ENCODE results near the gene TP53BP1.

TP53BP1 gene

DNA sequence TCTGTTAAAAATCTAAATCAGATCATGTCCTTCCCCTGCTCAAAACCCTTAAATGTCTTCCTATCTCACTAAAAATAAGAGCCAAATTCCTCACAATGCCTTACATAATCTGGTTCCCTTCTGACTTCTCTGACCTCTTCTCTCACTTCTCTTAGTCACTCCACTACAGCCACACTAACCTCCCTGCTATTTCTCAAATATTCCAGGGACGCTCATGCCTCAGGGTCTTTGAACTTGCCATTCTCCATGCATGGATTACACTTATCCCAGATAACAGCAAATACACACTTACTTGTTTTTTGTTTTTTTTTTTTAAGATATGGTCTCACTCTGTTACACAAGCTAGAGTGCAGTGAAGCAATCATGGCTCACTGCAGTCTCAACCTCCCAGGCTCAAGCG is 8.5 kb downstream of the TP53BP1 start:
- no peak for DNase-seq (ENCODE audit: low spot score)

GRCh38 chr15:43483297-43484128 is 9.4 kb downstream of the TP53BP1 start:
- DNase-seq (ENCODE audit: low spot score), result peak; percentile 13

DNA sequence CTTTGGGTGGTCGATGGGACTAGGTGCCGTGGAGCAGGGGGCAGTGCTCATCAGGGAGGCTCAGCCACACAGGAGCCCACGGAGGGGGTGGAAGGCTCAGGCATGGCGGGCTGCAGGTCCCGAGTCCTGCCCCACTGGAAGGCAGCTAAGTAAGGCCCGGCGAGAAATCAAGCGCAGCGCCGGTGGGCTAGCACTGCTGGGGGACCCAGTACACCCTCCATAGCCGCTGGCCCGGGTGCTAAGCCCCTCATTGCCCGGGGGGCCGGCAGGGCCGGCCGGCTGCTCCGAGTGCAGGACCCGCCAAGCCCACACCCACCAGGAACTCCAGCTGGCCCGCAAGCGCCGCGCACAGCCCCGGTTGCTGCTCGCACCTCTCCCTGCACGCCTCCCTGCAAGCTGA is 19.1 kb downstream of the TP53BP1 start:
- no peak for DNase-seq (ENCODE audit: low spot score)

DNA sequence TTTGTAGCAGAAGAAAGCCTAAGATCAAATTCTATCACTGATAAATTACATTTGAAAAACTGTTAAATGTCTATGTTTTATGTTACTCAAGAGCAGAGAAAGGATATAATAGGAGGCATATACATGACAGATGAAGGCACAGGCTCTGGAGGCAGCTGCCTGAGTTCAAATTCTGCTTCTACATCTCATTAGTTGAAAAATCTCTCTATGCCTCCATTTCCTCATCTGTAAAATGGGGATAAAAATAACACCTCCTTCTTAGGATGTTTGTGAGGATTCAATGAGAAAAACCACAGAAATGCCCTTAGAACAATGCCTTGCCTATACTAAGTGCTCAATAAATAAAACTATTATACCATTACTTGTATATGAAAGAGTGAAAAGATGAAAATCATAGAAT is 21.0 kb downstream of the TP53BP1 start:
- no peak for DNase-seq (ENCODE audit: low spot score)

GRCh38 chr15:43469867-43470266 is 23.1 kb downstream of the TP53BP1 start:
- DNase-seq (ENCODE audit: low spot score), result no peak

DNA sequence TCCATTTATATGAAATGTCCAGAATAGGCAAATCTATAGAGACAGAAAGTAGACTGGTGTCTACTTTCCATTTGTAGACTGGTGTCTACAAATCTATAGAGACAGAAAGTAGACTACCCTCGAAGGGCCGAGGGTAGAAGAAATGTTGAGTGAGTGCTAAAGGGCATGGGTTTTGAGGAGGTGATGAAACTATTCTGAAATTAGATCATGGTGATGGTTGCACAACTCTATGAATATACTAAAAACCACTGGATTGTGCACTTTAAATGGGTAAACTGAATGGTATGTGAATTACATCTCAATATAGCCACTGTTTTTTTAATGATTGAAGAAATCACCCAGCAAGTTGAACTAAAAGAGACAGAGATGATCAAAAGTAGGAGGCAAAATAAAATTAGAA is 27.9 kb downstream of the TP53BP1 start:
- DNase-seq (ENCODE audit: low spot score), result no peak

- DNase-seq (ENCODE audit: low spot score), result no peak
Measured at GRCh38 chr15:43463998-43464397, 29.0 kb downstream of the TP53BP1 start.

DNA sequence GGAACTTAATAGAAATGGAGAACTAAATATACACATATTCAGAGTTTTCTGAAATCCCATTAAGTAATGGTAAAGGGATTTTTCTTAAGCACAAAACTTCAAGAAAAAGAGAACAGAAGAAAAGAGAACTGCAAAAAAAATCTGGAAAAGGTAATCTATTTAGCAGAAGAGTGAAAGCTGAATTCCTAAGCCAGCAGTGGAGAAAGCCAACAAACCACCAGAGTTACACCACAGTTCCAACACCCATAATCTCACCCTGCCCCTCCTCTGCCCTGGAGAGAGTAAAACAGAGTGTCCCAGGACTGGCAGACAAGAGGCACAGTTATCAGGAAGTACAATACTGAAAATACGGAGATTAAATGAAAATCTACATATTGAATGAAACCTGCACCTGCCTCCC is 29.4 kb downstream of the TP53BP1 start:
- no peak for DNase-seq (ENCODE audit: low spot score)

GRCh38 chr15:43449981-43450380 is 43.0 kb downstream of the TP53BP1 start:
- no peak for DNase-seq (ENCODE audit: low spot score)

- no peak for DNase-seq (ENCODE audit: low spot score)
Measured at GRCh38 chr15:43446344-43446743, 46.6 kb downstream of the TP53BP1 start.

DNA sequence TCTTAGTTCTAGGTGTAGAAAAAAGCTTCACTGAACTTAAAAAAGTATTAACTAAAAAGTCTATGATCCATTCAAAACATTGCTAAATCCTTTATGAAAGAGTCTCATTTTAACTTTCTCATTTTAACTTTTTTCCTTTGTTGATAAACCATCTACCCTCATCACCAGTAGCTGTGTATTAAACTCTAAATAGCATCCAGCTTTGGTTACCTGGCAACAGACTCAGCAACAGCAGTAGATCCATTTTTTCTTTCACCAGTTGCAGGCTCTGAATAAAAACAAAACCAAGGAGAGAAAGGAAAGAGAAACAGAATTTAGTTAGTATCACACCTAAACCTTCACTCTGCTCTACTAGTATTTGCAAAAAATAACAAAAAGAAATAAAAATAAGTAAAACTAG is 51.6 kb downstream of the TP53BP1 start:
- DNase-seq (ENCODE audit: low spot score), result peak; percentile 20

GRCh38 chr15:43440721-43441281 is 52.2 kb downstream of the TP53BP1 start:
- peak; percentile 83 for DNase-seq (ENCODE audit: low spot score)

DNA sequence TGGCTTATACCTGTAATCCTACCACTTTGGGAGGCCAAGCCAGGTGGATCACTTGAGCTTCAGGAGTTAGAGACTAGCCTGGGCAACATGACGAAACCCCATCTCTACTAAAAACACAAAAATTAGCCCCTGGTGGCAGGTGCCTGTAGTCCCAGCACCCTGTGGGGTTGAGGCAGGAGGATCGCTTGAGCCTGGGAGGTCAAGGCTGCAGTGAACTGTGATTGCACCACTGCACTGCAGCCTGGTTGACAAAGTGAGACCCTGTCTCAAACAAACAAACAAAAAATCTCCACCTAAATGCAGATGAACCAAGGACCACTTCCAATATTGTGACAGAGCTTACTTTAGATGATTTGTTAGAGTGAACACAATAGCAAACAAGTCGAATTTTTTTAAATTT is 53.7 kb downstream of the TP53BP1 start:
- no peak for DNase-seq (ENCODE audit: low spot score)

DNA sequence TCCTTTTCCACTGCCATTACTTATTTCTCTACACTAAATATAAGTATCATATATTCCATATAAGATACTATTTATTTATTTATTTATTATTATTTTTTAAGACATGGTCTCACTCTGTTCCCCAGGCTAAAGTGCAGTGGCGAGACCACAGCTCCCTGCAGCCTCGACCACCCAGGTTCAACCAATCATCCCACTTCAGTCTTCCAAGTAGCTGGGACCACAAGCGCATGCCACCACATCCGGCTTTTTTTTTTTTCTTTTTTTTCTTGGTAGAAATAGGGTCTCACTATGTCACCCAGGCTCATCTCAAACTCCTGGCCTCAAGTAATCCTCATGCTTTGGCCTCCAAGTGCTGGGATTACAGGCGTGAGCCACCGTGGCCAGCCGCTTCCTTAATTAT is 56.6 kb downstream of the TP53BP1 start:
- DNase-seq (ENCODE audit: low spot score), result no peak

- DNase-seq (ENCODE audit: low spot score), result no peak
Measured at GRCh38 chr15:43434446-43434845, 58.5 kb downstream of the TP53BP1 start.

- DNase-seq (ENCODE audit: low spot score), result no peak
Measured at GRCh38 chr15:43433661-43434303, 59.2 kb downstream of the TP53BP1 start.

DNA sequence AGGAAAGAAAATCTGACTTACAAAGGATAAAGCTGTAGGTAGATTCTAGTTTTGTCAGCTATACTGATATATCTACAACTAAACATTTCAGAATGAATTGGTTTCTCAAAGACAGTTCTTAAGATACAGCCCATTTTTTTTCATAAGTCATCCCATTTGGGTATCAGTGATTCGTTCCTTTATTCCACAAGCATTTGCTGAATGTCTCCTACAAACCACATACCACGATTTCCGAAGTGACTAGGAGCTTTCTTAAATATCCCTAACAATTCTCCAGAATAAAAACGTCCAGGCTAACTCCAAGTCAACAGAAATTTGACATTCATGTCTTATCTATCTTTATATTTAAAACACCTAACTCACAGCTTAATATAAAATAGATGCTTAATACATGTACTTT is 59.8 kb downstream of the TP53BP1 start:
- no peak for DNase-seq (ENCODE audit: low spot score)

DNA sequence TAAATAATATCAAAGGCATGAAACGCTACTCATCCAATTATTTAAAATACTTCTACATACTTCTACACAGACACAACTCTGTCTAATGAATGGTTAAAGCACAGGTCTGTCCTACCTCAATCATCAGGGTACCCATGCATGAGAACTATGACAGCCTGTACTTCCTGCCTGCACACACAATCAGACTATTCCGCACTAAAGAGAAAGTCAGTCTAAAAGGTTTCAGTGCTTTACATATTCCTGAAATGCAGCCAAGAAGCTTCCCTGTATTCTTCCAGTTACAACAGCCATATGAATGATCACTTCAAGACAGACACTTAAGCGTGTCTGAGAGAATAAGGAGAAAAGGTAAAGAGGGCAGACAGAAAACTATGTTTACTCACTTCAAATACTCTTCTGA is 63.3 kb downstream of the TP53BP1 start:
- DNase-seq (ENCODE audit: low spot score), result peak; percentile 14

GRCh38 chr15:43423793-43424192 is 69.2 kb downstream of the TP53BP1 start:
- no peak for DNase-seq (ENCODE audit: low spot score)

GRCh38 chr15:43420876-43421275 is 72.1 kb downstream of the TP53BP1 start:
- DNase-seq (ENCODE audit: low spot score), result no peak

DNA sequence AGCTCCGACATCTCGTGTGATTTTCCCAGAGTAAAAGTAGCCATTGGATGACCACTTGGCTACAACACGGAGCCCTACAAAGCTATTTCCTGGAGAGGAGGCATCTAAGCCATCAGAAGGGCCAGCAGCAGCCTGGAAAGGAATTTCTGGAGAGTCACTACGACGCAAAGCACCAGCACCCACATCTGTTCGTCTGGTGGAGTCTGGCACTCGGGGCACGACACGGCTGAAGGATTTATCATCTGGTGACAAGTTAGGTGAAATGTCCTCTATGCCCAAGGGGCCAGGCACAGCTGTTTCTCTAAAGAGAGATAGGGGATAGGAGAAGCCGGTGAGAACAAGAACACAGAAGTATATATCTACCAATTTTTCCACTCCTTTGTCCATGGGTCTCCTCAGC is 72.5 kb downstream of the TP53BP1 start:
- no peak for DNase-seq (ENCODE audit: low spot score)

- DNase-seq (ENCODE audit: low spot score), result no peak
Measured at GRCh38 chr15:43414196-43414595, 78.8 kb downstream of the TP53BP1 start.

- no peak for DNase-seq (ENCODE audit: low spot score)
Measured at GRCh38 chr15:43412096-43412495, 80.9 kb downstream of the TP53BP1 start.
